Hematopoietic multipotent progenitor cell treated with erythropoietin and hydrocortisone succinate and interleukin-3 and kit ligand, for 15 days (in vitro differentiated cells): ENCODE data around the gene PMFBP1.

ENCODE experiments used
- DNase-seq: peaks from one replicate; pipeline ENCODE4 v3.0.0-alpha.2; 2015; ENCODE audit warnings: low spot score

PMFBP1 gene

GRCh38 chr16:72188541-72188940 lies 16.6 kb upstream of the PMFBP1 start:
- no peak for DNase-seq

GRCh38 chr16:72187551-72187950 lies 15.6 kb upstream of the PMFBP1 start:
- DNase-seq: no peak

DNA sequence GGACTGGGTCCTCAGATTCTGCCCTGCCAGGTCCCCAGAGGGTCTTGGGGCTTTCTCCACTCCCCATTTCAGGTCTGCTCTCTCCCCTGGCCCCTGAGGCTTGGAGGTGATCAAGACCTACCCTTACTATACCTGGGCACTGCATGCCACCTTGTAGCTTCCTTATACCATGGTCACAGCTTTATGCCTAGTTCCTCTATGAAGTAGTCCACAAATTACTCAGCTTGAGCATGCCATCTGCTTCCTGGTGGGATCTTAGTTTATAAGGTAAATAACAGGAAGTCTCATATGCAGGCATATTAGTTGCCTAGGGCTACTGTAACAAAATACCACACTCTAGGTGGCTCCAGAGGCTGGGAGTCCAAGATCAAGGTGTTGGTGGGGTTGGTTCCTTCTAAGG lies 11.0 kb upstream of the PMFBP1 start:
- DNase-seq: no peak

- DNase-seq: no peak
Measured at GRCh38 chr16:72179204-72179970, 7.4 kb upstream of the PMFBP1 start.

DNA sequence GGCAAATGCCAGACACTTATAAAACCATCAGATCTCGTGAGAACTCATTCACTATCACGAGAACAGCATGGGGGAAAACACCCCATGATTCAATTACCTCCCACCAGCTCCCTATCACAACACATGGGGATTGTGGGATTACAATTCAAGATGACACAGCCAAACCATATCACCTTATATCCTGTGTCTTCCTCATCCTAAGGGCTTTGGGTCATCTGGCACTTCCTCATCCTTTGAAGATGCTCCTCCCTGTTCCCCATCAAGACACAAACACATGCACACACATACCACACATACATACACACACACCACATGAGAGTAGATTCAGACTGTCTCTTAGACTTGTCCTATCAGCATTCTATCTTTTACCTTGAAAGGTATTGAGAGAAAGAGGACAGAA lies 2.8 kb upstream of the PMFBP1 start:
- DNase-seq: no peak

- no peak for DNase-seq
Measured at GRCh38 chr16:72173997-72174396, 2.0 kb upstream of the PMFBP1 start.

DNA sequence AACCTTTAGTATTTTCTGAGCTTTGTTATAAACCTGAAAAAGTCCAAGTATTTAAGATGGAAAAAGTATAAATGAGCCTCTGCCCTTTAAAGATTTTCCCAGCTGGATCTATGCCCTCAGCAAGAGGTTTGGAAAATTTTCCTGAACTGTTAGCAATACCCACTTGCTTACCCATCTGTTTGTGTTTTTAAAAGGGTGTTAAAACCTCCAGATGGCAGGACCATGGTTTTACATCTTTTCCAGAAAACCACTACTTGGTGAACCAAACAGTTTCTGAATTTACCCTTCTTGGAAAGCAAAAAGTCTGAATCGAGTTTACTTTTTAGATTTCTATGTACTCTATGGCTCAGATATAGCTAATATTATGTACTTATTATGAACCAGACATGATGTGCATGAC lies 719 bp downstream of the PMFBP1 start:
- DNase-seq: no peak

DNA sequence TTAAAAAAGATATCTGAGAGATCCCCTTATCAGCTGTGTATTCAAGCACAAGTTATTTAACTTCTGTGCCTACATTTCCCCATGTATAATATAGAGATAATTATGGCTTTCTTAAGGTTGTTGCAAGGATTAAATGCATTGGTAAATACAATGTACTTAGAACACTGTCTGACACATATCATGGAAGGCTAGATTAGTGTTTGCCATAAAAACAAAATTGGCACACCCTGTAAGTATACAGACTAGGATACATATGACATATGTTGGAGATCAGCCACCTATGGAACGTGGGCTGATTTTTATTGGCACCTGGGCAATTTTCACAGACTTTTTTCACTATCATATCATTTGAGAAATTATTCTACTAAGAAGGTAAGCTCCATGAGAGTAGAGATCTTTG lies 2.2 kb downstream of the PMFBP1 start:
- DNase-seq: no peak

DNA sequence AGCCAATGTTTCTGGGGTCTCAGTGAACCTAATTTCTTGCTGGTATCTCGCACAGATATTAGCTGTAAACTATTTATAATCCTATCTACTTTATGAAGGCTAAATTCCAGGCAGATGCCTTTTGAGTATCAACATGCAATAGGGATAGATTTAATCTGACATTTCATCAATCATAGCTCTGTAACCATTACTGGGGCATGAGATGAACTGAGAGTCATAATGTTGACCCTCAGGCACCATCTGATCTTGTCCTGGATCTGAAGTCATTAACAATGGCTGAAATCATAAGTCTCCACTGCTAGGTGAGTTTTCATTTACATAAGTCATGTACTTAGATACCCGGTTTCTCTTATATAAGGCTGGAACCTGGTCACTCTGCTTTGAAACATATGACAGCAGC lies 3.6 kb downstream of the PMFBP1 start:
- DNase-seq: no peak

GRCh38 chr16:72166954-72167561 lies 4.9 kb downstream of the PMFBP1 start:
- no peak for DNase-seq

DNA sequence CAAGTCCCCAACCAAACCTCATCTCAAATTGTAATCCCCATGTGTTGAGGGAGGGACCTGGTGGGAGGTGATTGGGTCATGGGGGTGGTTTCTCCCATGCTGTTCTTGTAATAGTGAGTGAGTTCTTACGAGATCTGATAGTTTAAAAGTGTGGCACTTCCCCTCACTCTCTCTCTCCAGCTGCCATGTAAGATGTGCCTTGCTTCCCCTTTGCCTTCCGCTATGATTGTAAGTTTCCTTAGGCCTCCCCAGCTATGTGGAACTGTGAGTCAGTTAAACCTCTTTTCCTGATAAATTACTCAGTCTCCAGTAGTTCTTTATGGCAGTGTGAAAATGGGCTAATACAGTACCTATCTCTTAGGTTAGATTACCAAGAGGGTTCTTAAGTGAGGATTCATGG lies 5.8 kb downstream of the PMFBP1 start:
- no peak for DNase-seq

DNA sequence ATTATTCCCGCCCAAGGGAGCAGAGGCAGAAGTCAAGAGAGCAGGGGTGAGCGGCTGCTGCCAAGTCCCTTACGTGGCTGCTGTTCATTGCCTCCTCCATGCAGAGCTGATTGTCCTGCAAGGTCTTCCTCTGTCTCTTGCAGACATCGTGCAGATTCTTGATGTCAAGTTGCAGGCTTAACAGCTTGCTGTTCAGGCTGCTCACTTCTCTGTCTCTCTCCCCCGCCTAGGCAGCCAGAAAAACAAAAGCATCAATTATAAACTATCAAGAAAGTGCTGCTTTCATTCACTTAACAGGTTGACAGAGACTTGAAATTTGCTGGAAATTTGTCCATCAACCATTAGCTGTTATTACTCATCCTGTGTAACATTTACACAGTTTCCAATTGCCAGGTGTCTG lies 7.3 kb downstream of the PMFBP1 start:
- no peak for DNase-seq

- no peak for DNase-seq
Measured at GRCh38 chr16:72162105-72162692, 9.8 kb downstream of the PMFBP1 start.

GRCh38 chr16:72159801-72160200 lies 12.2 kb downstream of the PMFBP1 start:
- no peak for DNase-seq

DNA sequence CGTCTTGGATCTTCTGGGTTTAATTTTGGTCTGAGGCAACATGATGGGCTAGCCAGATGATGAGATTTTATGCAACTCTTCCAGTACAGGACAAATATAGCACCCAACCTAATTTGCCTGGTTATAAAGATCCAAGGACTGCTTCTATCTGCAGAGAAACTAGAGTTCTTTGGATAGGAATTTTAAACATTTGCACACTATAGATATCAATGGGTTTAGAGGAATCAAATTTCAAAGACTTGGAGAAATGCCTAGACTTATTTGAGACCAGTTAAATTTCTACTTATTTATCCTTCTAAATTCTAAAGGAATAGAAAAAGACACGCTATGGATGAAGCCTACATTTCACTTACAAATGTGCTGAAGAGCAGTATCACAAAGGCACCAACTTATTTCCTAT lies 12.6 kb downstream of the PMFBP1 start:
- DNase-seq: no peak

DNA sequence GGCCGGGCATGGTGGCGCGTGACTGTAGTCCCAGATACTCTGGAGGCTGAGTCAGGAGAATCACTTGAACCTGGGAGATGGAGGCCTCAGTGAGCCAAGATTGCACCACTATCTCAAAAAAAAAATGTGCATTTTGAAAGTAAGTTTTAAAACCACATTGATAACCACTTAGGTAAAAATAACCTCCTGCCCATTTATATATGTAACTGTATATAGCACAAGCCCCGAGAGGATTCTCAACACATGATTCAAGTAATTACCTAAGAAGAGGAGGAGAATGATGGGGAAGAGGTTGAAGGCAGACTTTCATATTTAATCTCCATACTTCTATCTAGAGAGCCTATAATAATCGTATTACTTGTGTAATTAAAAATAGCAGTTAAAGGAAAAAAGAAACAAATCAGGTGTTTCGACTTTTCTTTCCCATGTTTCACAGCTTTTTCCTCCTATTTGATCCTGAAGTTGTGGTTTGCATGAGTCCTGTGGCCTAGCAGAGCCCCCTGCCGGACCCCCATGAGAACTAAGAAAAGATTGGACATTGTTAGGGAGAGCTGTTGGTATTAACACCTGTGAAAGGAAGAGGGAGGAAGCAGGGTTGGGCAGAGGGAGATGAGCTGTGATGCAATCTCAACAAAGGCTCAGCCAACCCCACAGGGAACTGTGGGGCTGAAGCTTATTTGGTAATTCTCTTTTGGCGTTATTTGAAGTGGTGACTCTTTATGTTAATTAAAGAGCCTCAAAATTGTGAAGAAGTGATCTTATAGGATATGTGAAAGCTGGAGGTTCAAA lies 22.1 kb downstream of the PMFBP1 start:
- no peak for DNase-seq

GRCh38 chr16:72142476-72142875 lies 29.5 kb downstream of the PMFBP1 start:
- no peak for DNase-seq

DNA sequence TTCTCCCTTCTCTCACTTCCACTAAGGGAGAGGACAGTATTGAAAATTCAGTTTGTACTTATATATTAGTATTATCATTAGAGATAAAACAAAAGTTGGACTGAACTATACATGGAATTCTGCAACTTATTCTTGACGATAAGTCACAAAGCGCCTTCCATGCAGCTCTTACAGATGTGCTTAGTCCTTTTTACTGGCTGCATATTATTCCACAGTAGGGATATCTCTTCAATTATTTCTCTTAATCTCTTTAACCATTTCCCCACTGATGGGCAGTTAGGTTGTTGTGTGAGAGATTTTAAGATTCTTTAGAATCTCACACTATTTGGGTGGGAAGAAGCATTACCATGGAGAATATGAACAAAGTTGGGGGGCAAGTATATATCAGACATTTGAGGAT lies 32.0 kb downstream of the PMFBP1 start:
- DNase-seq: no peak

DNA sequence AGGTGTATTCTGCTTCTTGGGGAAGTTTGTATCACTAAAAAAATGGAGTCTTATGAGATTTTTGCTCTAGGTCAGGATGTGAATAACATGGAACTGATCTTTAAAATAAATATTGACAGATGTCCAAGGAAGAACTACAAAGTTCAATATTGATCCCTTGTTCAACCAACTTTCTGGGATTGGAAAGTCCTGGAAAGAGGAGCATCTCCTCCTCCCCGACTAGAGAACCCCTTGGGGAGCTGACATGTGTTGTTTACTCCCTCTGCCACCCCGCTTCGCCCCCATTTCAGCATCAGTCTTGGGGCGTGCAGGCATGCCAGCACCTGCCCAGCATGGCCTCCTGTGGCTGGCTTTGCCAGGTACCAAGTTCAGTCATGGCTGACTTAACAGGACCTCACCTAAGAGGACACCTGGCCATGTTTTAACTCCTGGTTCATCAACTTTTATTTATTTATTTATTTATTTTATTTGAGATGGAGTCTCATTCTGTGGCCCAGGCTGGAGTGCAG lies 33.8 kb downstream of the PMFBP1 start:
- no peak for DNase-seq

- DNase-seq: no peak
Measured at GRCh38 chr16:72137380-72138063, 34.4 kb downstream of the PMFBP1 start.

- DNase-seq: no peak
Measured at GRCh38 chr16:72134507-72134906, 37.4 kb downstream of the PMFBP1 start.

GRCh38 chr16:72132726-72133125 lies 39.2 kb downstream of the PMFBP1 start:
- DNase-seq: no peak
